Lung (tissue), 12 donors: ENCODE data around the gene CRELD2. TPM values are rescaled to one million over a fixed set of nuclear protein-coding genes. Genes with fewer than 3 reads are reported as not detected.

Source experiments
- ATAC-seq: fragments of 200-7000 bp; cut with Tn5 transposase; one replicate; pipeline ENCODE4 v1.9.1; 2020; ENCODE audit warnings: moderate number of reproducible peaks; ENCODE audit not compliant: insufficient read depth, low FRiP score
- DNase-seq, 3 donors: peaks; one replicate each; pipeline ENCODE4 v3.0.0-alpha.2; 2013 to 2017
- H3K27ac ChIP-seq, 2 donors: one replicate each; pipeline ENCODE4 v1.5.1; 2013; ENCODE audit warnings: mild to moderate bottlenecking in 2 of 2, moderate library complexity in 2 of 2, control low read depth in 1 of 2, inconsistent platforms in 1 of 2, low read depth in 1 of 2, low read length in 1 of 2
- H3K27me3 ChIP-seq, 3 donors: one replicate each; pipeline ENCODE4 v1.5.1; 2013; ENCODE audit warnings: low read length in 2 of 3; ENCODE audit not compliant: control insufficient read depth in 3 of 3, insufficient read depth in 3 of 3
- H3K36me3 ChIP-seq, 4 donors: one replicate each; pipeline ENCODE4 v1.5.1; 2013; ENCODE audit warnings: low read length in 4 of 4, mild to moderate bottlenecking in 1 of 4, moderate library complexity in 1 of 4; ENCODE audit not compliant: control insufficient read depth in 4 of 4, insufficient read depth in 4 of 4
- H3K4me1 ChIP-seq, 5 donors: one replicate each; pipeline ENCODE4 v1.5.1; 2013; ENCODE audit warnings: low read length in 5 of 5, mild to moderate bottlenecking in 2 of 5, moderate library complexity in 1 of 5; ENCODE audit not compliant: control insufficient read depth in 5 of 5, insufficient read depth in 5 of 5
- H3K4me3 ChIP-seq: one replicate; pipeline ENCODE4 v1.5.1; 2013; ENCODE audit warnings: mild to moderate bottlenecking, control low read depth, moderate library complexity
- H3K9ac ChIP-seq, 2 donors: one replicate each; pipeline ENCODE4 v1.5.1; 2013; ENCODE audit warnings: low read length in 2 of 2, control low read depth in 1 of 2; ENCODE audit not compliant: insufficient read depth in 1 of 2
- H3K9me3 ChIP-seq, 4 donors: one replicate each; pipeline ENCODE4 v1.5.1; 2013; ENCODE audit warnings: low read length in 3 of 4, mild to moderate bottlenecking in 1 of 4, moderate library complexity in 1 of 4; ENCODE audit not compliant: control insufficient read depth in 4 of 4, insufficient read depth in 3 of 4
- WGBS, 2 donors: extraction: QIAGEN DNeasy Blood & Tissue Kit; methylation state at CpG; one replicate each; pipeline ENCODE4 v1.1.7; 2013; 5-methylcytosine and 5-hydroxymethylcytosine counted together
- polyA plus RNA-seq, 2 donors: library from polyadenylated mRNA; stranded (reverse); fragments of 200-250 nt; gene quantifications; one replicate each; pipeline ENCODE4 v1.2.1, GENCODE V29; 2013
- total RNA-seq, 2 donors: library from RNA; depleted of rRNA in 1 of 2; stranded (reverse); fragments of >200 nt in 1 of 2; gene quantifications; one replicate each; pipeline ENCODE4 v1.2.1, GENCODE V29; 2014 to 2021
- TF ChIP-seq, protein P1 (sequence below): IDR thresholded peaks from 2 replicates; pipeline ENCODE4 v1.5.1; 2012; ENCODE audit warnings: mild to moderate bottlenecking; ENCODE audit errors: control extremely low read depth, extremely low read depth
- donor health status: control.
- donor health status: control.
- donor health status: Bipolar disorder and iron deficiency.
- donor health status: healthy.
- donor health status: DM: yes; HTN: yes; CAD: no.

The CRELD2 gene
- total and polyA plus RNA-seq, 4 donors, result 18.7 to 110 (median 71.9) TPM

DNA sequence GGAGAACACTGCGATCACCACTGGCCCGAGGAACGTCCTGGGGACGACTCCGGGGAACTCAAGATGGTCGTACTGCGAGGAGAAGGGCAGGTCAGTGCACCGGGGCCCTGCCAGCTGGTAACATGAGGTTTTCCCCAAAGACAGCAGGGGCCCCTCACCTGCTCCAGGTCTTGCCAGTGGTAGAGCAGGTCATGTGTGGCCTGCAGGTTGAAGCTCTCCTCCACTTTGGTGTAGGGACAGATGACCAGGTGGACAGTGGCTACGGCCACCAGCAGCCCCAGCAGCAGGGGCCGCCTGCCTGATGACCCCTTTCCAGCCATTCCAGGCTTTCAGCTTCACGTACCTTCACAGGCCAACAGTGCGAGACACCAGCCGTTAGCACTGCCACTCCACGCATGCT, 5.0 kb upstream of the CRELD2 start:
- ATAC-seq, result no peak
- Histone ChIP-seq H3K9ac (no peak overlapping the region), H3K27me3 (no peaks in the 10 kb centered on the region), H3K4me3 (no peak overlapping the region), H3K4me1 (peaks cover 0 to 6% (median 0%) of the 10 kb centered on the region in 5 donors), H3K9me3 (no peaks in the 10 kb centered on the region), H3K36me3 (peaks cover 0 to 33% (median 14%) of the 10 kb centered on the region in 4 donors), H3K27ac (no peak overlapping the region)
- DNase-seq, result no peak
- TF ChIP-seq, protein P1, sequence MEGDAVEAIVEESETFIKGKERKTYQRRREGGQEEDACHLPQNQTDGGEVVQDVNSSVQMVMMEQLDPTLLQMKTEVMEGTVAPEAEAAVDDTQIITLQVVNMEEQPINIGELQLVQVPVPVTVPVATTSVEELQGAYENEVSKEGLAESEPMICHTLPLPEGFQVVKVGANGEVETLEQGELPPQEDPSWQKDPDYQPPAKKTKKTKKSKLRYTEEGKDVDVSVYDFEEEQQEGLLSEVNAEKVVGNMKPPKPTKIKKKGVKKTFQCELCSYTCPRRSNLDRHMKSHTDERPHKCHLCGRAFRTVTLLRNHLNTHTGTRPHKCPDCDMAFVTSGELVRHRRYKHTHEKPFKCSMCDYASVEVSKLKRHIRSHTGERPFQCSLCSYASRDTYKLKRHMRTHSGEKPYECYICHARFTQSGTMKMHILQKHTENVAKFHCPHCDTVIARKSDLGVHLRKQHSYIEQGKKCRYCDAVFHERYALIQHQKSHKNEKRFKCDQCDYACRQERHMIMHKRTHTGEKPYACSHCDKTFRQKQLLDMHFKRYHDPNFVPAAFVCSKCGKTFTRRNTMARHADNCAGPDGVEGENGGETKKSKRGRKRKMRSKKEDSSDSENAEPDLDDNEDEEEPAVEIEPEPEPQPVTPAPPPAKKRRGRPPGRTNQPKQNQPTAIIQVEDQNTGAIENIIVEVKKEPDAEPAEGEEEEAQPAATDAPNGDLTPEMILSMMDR, result no peak
- 96 to 98% methylated on average over 14 of the region's 14 CpGs for WGBS, 2 donors

DNA sequence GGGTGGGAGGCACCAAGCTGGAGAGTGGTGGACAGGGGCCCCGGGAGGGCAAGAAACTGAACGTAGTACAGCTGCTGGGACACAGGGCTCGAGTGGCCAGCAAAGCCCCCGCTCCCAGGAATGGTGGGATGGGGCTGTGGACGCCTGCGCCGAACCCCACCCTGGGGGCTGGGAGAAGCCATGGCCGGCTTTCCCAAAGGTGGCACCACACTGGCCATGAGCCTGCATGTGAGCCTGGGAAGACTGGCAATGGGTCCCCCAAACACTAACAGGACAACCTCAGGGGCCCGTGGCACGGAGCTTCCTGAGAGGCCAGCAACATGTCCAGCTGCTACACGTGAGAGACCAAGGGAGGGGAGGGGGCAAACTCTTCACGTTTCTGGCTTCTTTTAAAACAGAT, 4.2 kb upstream of the CRELD2 start:
- WGBS, 2 donors, result 93 to 94% methylated on average over 12 of the region's 12 CpGs
- Histone ChIP-seq H3K36me3 (peaks cover 0 to 28% (median 14%) of the 10 kb centered on the region in 4 donors), H3K27me3 (no peaks in the 10 kb centered on the region), H3K9ac (no peak overlapping the region), H3K27ac (no peak overlapping the region), H3K9me3 (no peaks in the 10 kb centered on the region), H3K4me3 (no peak overlapping the region), H3K4me1 (peaks cover 0 to 11% (median 5%) of the 10 kb centered on the region in 5 donors)
- no peak for ATAC-seq
- no peak for DNase-seq
- TF ChIP-seq, protein P1, result no peak

DNA sequence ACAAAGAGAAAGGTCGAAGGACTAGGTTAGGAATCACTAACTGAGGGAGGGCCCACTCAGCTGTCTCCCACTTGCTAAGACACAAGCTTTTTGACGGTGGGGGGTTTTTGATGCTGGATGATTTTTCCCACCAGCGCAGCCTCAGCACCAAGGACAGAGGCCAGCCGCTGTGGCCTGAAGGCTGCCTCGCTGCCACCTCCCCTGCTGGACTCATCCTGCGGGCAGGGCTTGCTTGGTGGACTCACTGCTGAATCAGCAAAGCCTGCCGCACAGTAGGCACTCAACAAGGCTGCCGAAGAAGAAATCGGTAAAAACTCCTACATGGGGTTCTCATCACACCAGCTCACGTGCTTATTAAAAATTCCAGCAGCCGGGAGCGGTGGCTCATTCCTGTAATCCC, 2.8 kb upstream of the CRELD2 start:
- TF ChIP-seq, protein P1, result no peak
- Histone ChIP-seq H3K9ac (no peak overlapping the region), H3K4me1 (peaks cover 0 to 12% (median 9%) of the 10 kb centered on the region in 5 donors), H3K9me3 (no peaks in the 10 kb centered on the region), H3K27me3 (no peaks in the 10 kb centered on the region), H3K36me3 (peaks cover 0 to 24% (median 20%) of the 10 kb centered on the region in 4 donors), H3K4me3 (no peak overlapping the region), H3K27ac (no peak overlapping the region)
- ATAC-seq (no peak), DNase-seq (no peak)
- 95% methylated on average over 12 of the region's 12 CpGs for WGBS, 2 donors

DNA sequence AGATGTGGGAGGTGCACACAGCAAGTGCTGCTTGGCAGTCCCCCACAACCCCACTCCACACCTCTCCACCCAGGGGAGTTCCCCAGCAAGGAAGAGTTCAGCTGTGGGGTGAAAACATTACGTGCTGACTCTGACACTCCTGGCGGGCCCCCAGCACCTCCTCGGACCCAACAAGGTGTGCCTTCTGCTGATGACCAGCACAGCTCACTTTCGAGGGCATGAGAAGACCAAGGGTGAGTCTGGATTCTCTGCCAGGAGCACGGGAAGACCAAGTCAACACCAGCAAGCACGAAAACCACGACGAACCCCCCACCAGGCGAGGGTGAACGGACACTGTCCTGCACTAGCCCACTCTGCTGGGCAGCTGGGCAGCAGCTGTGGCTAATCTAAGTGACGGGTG, 1.6 kb upstream of the CRELD2 start:
- Histone ChIP-seq H3K4me3 (no peak overlapping the region), H3K4me1 (peaks cover 0 to 12% (median 9%) of the 10 kb centered on the region in 5 donors), H3K27me3 (no peaks in the 10 kb centered on the region), H3K9me3 (no peaks in the 10 kb centered on the region), H3K9ac (no peak overlapping the region), H3K27ac (no peak overlapping the region), H3K36me3 (peaks cover 0 to 27% (median 21%) of the 10 kb centered on the region in 4 donors)
- 86 to 92% methylated on average over 11 of the region's 11 CpGs for WGBS, 2 donors
- ATAC-seq (no peak), DNase-seq (no peak)
- TF ChIP-seq, protein P1, result no peak
